ENCODE measurements around the gene CERS6. TPM values are rescaled to one million over a fixed set of nuclear protein-coding genes. Genes with fewer than 3 reads are reported as not detected.

Gene CERS6
- total and polyA plus RNA-seq, 10 of the 15 experiments (the other 5 are each of a cell fraction or from before 2014, with no cell fraction given), result 1.3 to 20.4 (median 14.1) TPM

GRCh38 chr2:168541858-168542257 is 85.8 kb downstream of the CERS6 start (continued):
- TF ChIP-seq ZNF592 (IDR thresholded peaks at IDR 0.05) (no peak), TCF12 (IDR thresholded peaks at IDR 0.05; ENCODE audit: low read depth, low read length) (no peak), SIN3A (IDR thresholded peaks at IDR 0.05; ENCODE audit: low read depth, low read length) (no peak), SUZ12 (IDR thresholded peaks at IDR 0.05; ENCODE audit: unreplicated experiment) (no peak), RCOR1 (conservative IDR thresholded peaks at IDR 0.05; ENCODE audit: low read depth, low read length) (no peak)
- TF ChIP-seq, protein P1, sequence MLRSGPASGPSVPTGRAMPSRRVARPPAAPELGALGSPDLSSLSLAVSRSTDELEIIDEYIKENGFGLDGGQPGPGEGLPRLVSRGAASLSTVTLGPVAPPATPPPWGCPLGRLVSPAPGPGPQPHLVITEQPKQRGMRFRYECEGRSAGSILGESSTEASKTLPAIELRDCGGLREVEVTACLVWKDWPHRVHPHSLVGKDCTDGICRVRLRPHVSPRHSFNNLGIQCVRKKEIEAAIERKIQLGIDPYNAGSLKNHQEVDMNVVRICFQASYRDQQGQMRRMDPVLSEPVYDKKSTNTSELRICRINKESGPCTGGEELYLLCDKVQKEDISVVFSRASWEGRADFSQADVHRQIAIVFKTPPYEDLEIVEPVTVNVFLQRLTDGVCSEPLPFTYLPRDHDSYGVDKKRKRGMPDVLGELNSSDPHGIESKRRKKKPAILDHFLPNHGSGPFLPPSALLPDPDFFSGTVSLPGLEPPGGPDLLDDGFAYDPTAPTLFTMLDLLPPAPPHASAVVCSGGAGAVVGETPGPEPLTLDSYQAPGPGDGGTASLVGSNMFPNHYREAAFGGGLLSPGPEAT (IDR thresholded peaks at IDR 0.05; ENCODE audit: low read depth), result no peak
- TF ChIP-seq, protein P2, sequence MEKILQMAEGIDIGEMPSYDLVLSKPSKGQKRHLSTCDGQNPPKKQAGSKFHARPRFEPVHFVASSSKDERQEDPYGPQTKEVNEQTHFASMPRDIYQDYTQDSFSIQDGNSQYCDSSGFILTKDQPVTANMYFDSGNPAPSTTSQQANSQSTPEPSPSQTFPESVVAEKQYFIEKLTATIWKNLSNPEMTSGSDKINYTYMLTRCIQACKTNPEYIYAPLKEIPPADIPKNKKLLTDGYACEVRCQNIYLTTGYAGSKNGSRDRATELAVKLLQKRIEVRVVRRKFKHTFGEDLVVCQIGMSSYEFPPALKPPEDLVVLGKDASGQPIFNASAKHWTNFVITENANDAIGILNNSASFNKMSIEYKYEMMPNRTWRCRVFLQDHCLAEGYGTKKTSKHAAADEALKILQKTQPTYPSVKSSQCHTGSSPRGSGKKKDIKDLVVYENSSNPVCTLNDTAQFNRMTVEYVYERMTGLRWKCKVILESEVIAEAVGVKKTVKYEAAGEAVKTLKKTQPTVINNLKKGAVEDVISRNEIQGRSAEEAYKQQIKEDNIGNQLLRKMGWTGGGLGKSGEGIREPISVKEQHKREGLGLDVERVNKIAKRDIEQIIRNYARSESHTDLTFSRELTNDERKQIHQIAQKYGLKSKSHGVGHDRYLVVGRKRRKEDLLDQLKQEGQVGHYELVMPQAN (conservative IDR thresholded peaks at IDR 0.05), result no peak
- TF ChIP-seq, protein P3, sequence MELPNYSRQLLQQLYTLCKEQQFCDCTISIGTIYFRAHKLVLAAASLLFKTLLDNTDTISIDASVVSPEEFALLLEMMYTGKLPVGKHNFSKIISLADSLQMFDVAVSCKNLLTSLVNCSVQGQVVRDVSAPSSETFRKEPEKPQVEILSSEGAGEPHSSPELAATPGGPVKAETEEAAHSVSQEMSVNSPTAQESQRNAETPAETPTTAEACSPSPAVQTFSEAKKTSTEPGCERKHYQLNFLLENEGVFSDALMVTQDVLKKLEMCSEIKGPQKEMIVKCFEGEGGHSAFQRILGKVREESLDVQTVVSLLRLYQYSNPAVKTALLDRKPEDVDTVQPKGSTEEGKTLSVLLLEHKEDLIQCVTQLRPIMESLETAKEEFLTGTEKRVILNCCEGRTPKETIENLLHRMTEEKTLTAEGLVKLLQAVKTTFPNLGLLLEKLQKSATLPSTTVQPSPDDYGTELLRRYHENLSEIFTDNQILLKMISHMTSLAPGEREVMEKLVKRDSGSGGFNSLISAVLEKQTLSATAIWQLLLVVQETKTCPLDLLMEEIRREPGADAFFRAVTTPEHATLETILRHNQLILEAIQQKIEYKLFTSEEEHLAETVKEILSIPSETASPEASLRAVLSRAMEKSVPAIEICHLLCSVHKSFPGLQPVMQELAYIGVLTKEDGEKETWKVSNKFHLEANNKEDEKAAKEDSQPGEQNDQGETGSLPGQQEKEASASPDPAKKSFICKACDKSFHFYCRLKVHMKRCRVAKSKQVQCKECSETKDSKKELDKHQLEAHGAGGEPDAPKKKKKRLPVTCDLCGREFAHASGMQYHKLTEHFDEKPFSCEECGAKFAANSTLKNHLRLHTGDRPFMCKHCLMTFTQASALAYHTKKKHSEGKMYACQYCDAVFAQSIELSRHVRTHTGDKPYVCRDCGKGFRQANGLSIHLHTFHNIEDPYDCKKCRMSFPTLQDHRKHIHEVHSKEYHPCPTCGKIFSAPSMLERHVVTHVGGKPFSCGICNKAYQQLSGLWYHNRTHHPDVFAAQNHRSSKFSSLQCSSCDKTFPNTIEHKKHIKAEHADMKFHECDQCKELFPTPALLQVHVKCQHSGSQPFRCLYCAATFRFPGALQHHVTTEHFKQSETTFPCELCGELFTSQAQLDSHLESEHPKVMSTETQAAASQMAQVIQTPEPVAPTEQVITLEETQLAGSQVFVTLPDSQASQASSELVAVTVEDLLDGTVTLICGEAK (IDR thresholded peaks at IDR 0.05; ENCODE audit: borderline replicate concordance), result no peak
- TF ChIP-seq, protein P4, sequence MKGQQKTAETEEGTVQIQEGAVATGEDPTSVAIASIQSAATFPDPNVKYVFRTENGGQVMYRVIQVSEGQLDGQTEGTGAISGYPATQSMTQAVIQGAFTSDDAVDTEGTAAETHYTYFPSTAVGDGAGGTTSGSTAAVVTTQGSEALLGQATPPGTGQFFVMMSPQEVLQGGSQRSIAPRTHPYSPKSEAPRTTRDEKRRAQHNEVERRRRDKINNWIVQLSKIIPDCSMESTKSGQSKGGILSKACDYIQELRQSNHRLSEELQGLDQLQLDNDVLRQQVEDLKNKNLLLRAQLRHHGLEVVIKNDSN (IDR thresholded peaks at IDR 0.05; ENCODE audit: borderline replicate concordance, extremely low read length, insufficient read depth, low read depth, low read length), result no peak
- TF ChIP-seq, protein P5, sequence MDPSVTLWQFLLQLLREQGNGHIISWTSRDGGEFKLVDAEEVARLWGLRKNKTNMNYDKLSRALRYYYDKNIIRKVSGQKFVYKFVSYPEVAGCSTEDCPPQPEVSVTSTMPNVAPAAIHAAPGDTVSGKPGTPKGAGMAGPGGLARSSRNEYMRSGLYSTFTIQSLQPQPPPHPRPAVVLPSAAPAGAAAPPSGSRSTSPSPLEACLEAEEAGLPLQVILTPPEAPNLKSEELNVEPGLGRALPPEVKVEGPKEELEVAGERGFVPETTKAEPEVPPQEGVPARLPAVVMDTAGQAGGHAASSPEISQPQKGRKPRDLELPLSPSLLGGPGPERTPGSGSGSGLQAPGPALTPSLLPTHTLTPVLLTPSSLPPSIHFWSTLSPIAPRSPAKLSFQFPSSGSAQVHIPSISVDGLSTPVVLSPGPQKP (IDR thresholded peaks at IDR 0.05; ENCODE audit: low read depth, low read length), result no peak

Measured in GM12878 (cell line).